Peyer's patch (tissue), 4 donors: ENCODE measurements around the gene ROBO3.

Experiments used
- POLR2A ChIP-seq, 2 donors: fragments of 450-650 bp; IDR thresholded peaks; one replicate each; pipeline ENCODE4 v1.5.1; 2017; ENCODE audit warnings: antibody characterized with exemption in 2 of 2, mild to moderate bottlenecking in 2 of 2, moderate library complexity in 2 of 2
- TF ChIP-seq, protein P1 (sequence below), 6 experiments: fragments of 450-650 bp in 4 of 6; fragments of 200-600 bp in 2 of 6; sonication (generic) in 1 of 6; IDR thresholded peaks; one replicate each; pipeline ENCODE4 v1.5.1; 2017 to 2019; ENCODE audit warnings: antibody characterized with exemption in 6 of 6, mild to moderate bottlenecking in 3 of 6, moderate library complexity in 1 of 6

DNA sequence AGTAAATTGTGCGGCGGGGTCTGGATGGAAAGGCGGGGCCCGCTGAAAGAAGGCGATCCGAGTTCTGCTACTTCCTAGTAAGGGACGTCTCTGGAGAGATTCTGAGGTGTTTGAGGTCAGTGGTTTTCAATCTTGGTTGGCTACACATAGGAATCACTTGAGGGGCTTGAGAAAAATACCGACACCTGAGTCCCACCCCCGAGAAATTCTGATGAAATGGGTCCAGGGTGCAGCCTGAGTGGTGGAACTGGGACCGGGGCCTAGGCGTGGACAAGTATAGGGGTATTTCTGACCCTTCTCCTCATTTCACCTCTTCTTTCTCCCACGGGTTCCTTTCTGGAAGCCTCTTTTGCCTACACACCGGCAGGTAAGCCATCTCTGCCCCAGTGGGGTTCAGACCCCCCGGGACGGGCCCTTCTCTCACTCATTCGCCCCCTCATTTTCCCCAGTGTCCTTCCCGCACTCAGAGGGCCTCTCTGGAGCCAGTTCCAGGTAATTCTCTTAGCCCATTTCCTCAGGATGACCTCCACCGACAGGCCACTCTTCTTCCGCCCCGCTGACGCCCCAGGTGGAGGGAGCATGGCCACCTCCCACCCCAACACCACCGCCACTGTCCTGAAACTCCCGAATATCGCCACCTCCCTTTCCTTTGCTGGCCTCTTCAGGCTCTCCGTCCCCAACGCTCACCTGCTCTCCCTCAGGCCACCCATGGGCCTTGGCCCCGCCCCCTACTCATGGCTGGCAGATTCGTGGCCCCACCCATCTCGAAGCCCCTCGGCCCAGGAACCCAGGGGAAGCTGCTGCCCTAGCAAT lies 11.8 kb downstream of the ROBO3 start:
- no peak for TF ChIP-seq POLR2A (IDR thresholded peaks at IDR 0.05)
- TF ChIP-seq, protein P1, sequence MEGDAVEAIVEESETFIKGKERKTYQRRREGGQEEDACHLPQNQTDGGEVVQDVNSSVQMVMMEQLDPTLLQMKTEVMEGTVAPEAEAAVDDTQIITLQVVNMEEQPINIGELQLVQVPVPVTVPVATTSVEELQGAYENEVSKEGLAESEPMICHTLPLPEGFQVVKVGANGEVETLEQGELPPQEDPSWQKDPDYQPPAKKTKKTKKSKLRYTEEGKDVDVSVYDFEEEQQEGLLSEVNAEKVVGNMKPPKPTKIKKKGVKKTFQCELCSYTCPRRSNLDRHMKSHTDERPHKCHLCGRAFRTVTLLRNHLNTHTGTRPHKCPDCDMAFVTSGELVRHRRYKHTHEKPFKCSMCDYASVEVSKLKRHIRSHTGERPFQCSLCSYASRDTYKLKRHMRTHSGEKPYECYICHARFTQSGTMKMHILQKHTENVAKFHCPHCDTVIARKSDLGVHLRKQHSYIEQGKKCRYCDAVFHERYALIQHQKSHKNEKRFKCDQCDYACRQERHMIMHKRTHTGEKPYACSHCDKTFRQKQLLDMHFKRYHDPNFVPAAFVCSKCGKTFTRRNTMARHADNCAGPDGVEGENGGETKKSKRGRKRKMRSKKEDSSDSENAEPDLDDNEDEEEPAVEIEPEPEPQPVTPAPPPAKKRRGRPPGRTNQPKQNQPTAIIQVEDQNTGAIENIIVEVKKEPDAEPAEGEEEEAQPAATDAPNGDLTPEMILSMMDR (IDR thresholded peaks at IDR 0.05): no peak
